ENCODE measurements around the gene BICDL1. TPM values are rescaled to one million over a fixed set of nuclear protein-coding genes. Genes with fewer than 3 reads are reported as not detected.

BICDL1 gene
- total and polyA plus RNA-seq, 2 donors (not counting 3 experiments of a cell fraction or from before 2014, with no cell fraction given), result 0.19 TPM; not detected in 1

DNA sequence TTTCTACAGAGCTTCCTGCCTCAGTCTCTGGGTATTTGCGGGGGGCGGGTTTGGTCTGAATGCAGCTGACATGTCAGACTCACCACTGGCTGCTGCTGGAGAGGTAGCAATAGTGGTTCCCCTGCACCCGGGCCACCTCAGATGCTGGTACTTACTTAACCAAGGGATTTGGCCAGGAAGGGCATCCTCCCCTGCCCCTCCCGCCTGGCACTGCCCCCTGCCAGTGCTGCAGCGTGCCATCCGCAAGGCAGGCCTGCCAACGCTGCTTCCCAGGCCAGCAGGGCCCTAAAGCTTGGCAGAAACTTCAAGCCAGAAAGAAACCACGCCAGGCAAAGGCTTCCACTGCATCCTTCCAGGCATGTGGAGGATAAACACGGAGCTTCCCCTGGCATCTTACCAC lies 105.4 kb downstream of the BICDL1 start:
- FAIRE-seq, result no peak
- Histone ChIP-seq H3K9ac (replicated peaks; ENCODE audit: extremely low read depth, insufficient read depth, low read length) (no peak overlapping the region), H3K4me3 (replicated peaks in 1 of 3; ENCODE audit: insufficient read depth in 1 of 3, low read depth in 1 of 3, low read length in 3 of 3) (no peak overlapping the region), H3K36me3 (ENCODE audit: control insufficient read depth in 2 of 2, extremely low read depth in 1 of 2, insufficient read depth in 2 of 2, low read length in 2 of 2) (peaks cover 5 to 30% of the 10 kb centered on the region in 2 experiments), H3K27ac (ENCODE audit: insufficient read depth, low read depth, low read length) (no peak overlapping the region), H3K79me2 (ENCODE audit: control insufficient read depth, insufficient read depth, low read length) (peaks cover 2% of the 10 kb centered on the region), H3K4me1 (ENCODE audit: control insufficient read depth, extremely low read depth, insufficient read depth, low read length) (no peaks in the 10 kb centered on the region), H4K20me1 (replicated peaks; ENCODE audit: control insufficient read depth, extremely low read depth, insufficient read depth, low read length) (no peaks in the 10 kb centered on the region), H3K4me2 (ENCODE audit: insufficient read depth, low read length) (no peak overlapping the region), H3K27me3 (ENCODE audit: control insufficient read depth in 2 of 2, insufficient read depth in 2 of 2, low read length in 2 of 2) (no peaks in the 10 kb centered on the region), H3K9me1 (replicated peaks; ENCODE audit: control insufficient read depth, extremely low read depth, insufficient read depth, low read length) (no peaks in the 10 kb centered on the region), H3K9me3 (replicated peaks; ENCODE audit: control insufficient read depth, insufficient read depth, low read length) (no peaks in the 10 kb centered on the region), H2AFZ (ENCODE audit: low read depth, low read length) (no peak overlapping the region)
- CTCF ChIA-PET, result no interaction called here
- dilution Hi-C loops (cut with MboI; ENCODE audit: extremely low pct_ligation_motif_present, low sequenced_read_pairs) (no loop called here), intact Hi-C loops (cut with micrococcal nuclease) (no loop called here)
- BruUV-seq (replicated peaks), result no TSS peak
- DNase-seq (ENCODE audit: low read depth, low spot score), result no peak
- TF ChIP-seq, protein P1, sequence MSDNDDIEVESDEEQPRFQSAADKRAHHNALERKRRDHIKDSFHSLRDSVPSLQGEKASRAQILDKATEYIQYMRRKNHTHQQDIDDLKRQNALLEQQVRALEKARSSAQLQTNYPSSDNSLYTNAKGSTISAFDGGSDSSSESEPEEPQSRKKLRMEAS (IDR thresholded peaks at IDR 0.05; ENCODE audit: insufficient read depth, insufficient read length), result no peak
- TF ChIP-seq EZH2 (IDR thresholded peaks at IDR 0.05; ENCODE audit: borderline replicate concordance, low read depth, low read length, severe bottlenecking), result no peak
- TF ChIP-seq GATA2 (IDR thresholded peaks at IDR 0.05; ENCODE audit: insufficient read depth, insufficient read length, low read depth, low read length), result no peak
- POLR2A ChIA-PET, result no interaction called here

- Histone ChIP-seq H3K9me1 (replicated peaks; ENCODE audit: control insufficient read depth, extremely low read depth, insufficient read depth, low read length) (no peaks in the 10 kb centered on the region), H3K4me2 (ENCODE audit: insufficient read depth, low read length) (no peak overlapping the region), H3K27ac (ENCODE audit: insufficient read depth, low read depth, low read length) (no peak overlapping the region), H3K36me3 (ENCODE audit: control insufficient read depth in 2 of 2, extremely low read depth in 1 of 2, insufficient read depth in 2 of 2, low read length in 2 of 2) (peaks cover 5 to 31% of the 10 kb centered on the region in 2 experiments), H4K20me1 (replicated peaks; ENCODE audit: control insufficient read depth, extremely low read depth, insufficient read depth, low read length) (no peaks in the 10 kb centered on the region), H3K9ac (replicated peaks; ENCODE audit: extremely low read depth, insufficient read depth, low read length) (no peak overlapping the region), H3K9me3 (replicated peaks; ENCODE audit: control insufficient read depth, insufficient read depth, low read length) (no peaks in the 10 kb centered on the region), H3K4me3 (replicated peaks in 1 of 3; ENCODE audit: insufficient read depth in 1 of 3, low read depth in 1 of 3, low read length in 3 of 3) (no peak overlapping the region), H3K4me1 (ENCODE audit: control insufficient read depth, extremely low read depth, insufficient read depth, low read length) (no peaks in the 10 kb centered on the region), H3K79me2 (ENCODE audit: control insufficient read depth, insufficient read depth, low read length) (peaks cover 9% of the 10 kb centered on the region), H2AFZ (ENCODE audit: low read depth, low read length) (no peak overlapping the region), H3K27me3 (ENCODE audit: control insufficient read depth in 2 of 2, insufficient read depth in 2 of 2, low read length in 2 of 2) (no peaks in the 10 kb centered on the region)
- FAIRE-seq (no peak), DNase-seq (ENCODE audit: low read depth, low spot score) (no peak)
- dilution Hi-C loops (cut with MboI; ENCODE audit: extremely low pct_ligation_motif_present, low sequenced_read_pairs) (no loop called here), intact Hi-C loops (cut with micrococcal nuclease) (no loop called here)
- CTCF ChIA-PET, result no interaction called here
- POLR2A ChIA-PET, result no interaction called here
- no peak for TF ChIP-seq MYC (IDR thresholded peaks at IDR 0.05; ENCODE audit: low read depth, low read length)
- TF ChIP-seq EZH2 (IDR thresholded peaks at IDR 0.05; ENCODE audit: borderline replicate concordance, low read depth, low read length, severe bottlenecking), result no peak
- TF ChIP-seq, protein P2, sequence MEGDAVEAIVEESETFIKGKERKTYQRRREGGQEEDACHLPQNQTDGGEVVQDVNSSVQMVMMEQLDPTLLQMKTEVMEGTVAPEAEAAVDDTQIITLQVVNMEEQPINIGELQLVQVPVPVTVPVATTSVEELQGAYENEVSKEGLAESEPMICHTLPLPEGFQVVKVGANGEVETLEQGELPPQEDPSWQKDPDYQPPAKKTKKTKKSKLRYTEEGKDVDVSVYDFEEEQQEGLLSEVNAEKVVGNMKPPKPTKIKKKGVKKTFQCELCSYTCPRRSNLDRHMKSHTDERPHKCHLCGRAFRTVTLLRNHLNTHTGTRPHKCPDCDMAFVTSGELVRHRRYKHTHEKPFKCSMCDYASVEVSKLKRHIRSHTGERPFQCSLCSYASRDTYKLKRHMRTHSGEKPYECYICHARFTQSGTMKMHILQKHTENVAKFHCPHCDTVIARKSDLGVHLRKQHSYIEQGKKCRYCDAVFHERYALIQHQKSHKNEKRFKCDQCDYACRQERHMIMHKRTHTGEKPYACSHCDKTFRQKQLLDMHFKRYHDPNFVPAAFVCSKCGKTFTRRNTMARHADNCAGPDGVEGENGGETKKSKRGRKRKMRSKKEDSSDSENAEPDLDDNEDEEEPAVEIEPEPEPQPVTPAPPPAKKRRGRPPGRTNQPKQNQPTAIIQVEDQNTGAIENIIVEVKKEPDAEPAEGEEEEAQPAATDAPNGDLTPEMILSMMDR (IDR thresholded peaks at IDR 0.05; ENCODE audit: extremely low read depth in 1 of 2, insufficient read depth in 1 of 2, low read depth in 1 of 2, low read length in 2 of 2), result no peak
- TF ChIP-seq POLR2AphosphoS5 (IDR thresholded peaks at IDR 0.05; ENCODE audit: insufficient read depth, low read depth, low read length), result no peak
- no peak for TF ChIP-seq POLR2A (IDR thresholded peaks at IDR 0.05; ENCODE audit: low read depth, low read length)
- no peak for TF ChIP-seq JUN (IDR thresholded peaks at IDR 0.05; ENCODE audit: borderline replicate concordance, insufficient read depth, insufficient read length, low read depth)
- TF ChIP-seq FOS (IDR thresholded peaks at IDR 0.05; ENCODE audit: borderline replicate concordance, insufficient read depth, low read length), result no peak
- TF ChIP-seq, protein P1 (IDR thresholded peaks at IDR 0.05; ENCODE audit: insufficient read depth, insufficient read length), result no peak
- no peak for TF ChIP-seq GATA2 (IDR thresholded peaks at IDR 0.05; ENCODE audit: insufficient read depth, insufficient read length, low read depth, low read length)
- no TSS peak for BruUV-seq (replicated peaks)
These were observed 106.3 kb downstream of the BICDL1 start for GRCh38 chr12:120095331-120095730.

Data from endothelial cell of umbilical vein (primary cell).